ENCODE measurements around the gene SLC24A4. TPM values are rescaled to one million over a fixed set of nuclear protein-coding genes. Genes with fewer than 3 reads are reported as not detected.

Gene SLC24A4
- total and polyA plus RNA-seq, 4 donors, result 0.47 to 2.4 (median 1.0) TPM

- TF ChIP-seq, protein P1, sequence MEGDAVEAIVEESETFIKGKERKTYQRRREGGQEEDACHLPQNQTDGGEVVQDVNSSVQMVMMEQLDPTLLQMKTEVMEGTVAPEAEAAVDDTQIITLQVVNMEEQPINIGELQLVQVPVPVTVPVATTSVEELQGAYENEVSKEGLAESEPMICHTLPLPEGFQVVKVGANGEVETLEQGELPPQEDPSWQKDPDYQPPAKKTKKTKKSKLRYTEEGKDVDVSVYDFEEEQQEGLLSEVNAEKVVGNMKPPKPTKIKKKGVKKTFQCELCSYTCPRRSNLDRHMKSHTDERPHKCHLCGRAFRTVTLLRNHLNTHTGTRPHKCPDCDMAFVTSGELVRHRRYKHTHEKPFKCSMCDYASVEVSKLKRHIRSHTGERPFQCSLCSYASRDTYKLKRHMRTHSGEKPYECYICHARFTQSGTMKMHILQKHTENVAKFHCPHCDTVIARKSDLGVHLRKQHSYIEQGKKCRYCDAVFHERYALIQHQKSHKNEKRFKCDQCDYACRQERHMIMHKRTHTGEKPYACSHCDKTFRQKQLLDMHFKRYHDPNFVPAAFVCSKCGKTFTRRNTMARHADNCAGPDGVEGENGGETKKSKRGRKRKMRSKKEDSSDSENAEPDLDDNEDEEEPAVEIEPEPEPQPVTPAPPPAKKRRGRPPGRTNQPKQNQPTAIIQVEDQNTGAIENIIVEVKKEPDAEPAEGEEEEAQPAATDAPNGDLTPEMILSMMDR (IDR thresholded peaks at IDR 0.05; ENCODE audit: control extremely low read depth, extremely low read depth), result no peak
- Histone ChIP-seq H3K4me1 (ENCODE audit: control insufficient read depth in 5 of 5, insufficient read depth in 5 of 5, low read length in 5 of 5) (no peaks in the 10 kb centered on the region), H3K27me3 (ENCODE audit: control insufficient read depth in 3 of 3, insufficient read depth in 3 of 3, low read length in 2 of 3) (peaks cover 0 to 10% (median 6%) of the 10 kb centered on the region in 3 donors), H3K9ac (ENCODE audit: insufficient read depth in 1 of 2, low read length in 2 of 2) (no peak overlapping the region), H3K9me3 (ENCODE audit: control insufficient read depth in 4 of 4, insufficient read depth in 3 of 4, low read length in 3 of 4) (no peaks in the 10 kb centered on the region), H3K36me3 (ENCODE audit: control insufficient read depth in 4 of 4, insufficient read depth in 4 of 4, low read length in 4 of 4) (no peaks in the 10 kb centered on the region), H3K4me3 (no peak overlapping the region), H3K27ac (ENCODE audit: low read depth in 1 of 2, low read length in 1 of 2) (no peak overlapping the region)
- DNase-seq (no peak), ATAC-seq (ENCODE audit: insufficient read depth, low FRiP score) (no peak)
- WGBS, 2 donors, result 71 to 79% methylated on average over 5 of the region's 5 CpGs
Observed at GRCh38 chr14:92302481-92302880, 20.5 kb upstream of the SLC24A4 start.

DNA sequence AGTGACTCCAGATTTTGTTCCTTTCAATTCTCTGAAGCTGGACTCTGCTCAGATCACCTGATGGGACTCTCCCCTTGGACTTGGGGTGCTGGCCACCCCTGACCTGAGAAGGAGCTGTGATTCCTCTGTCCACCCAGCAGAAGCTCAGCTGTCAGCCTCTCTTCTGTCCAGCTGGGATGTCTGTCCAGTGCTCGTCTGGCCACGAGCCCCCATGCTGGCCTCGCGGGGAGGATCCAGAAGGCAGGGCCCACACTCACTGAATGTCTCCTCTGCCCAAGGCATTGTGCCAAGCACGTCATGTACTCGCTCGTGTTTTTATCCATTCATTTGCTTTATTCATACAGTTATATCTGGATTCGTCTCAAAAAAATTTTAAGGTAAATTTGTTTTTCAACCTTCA is 14.2 kb upstream of the SLC24A4 start:
- ATAC-seq (ENCODE audit: insufficient read depth, low FRiP score), result no peak
- H3K4me3 ChIP-seq, result no peak overlapping the region
- H3K9me3 ChIP-seq (ENCODE audit: control insufficient read depth in 4 of 4, insufficient read depth in 3 of 4, low read length in 3 of 4), result peaks cover 0 to 3% (median under 1%) of the 10 kb centered on the region in 4 donors
- peaks cover 0 to 21% (median 0%) of the 10 kb centered on the region in 5 donors for H3K4me1 ChIP-seq (ENCODE audit: control insufficient read depth in 5 of 5, insufficient read depth in 5 of 5, low read length in 5 of 5)
- H3K27ac ChIP-seq (ENCODE audit: low read depth in 1 of 2, low read length in 1 of 2), result no peak overlapping the region
- DNase-seq, result peak in 2 of 3 donors; percentile 25 to 40
- no peak overlapping the region for H3K9ac ChIP-seq (ENCODE audit: insufficient read depth in 1 of 2, low read length in 2 of 2)
- H3K27me3 ChIP-seq (ENCODE audit: control insufficient read depth in 3 of 3, insufficient read depth in 3 of 3, low read length in 2 of 3), result no peaks in the 10 kb centered on the region
- WGBS, 2 donors, result 66 to 73% methylated on average over 8 of the region's 8 CpGs
- H3K36me3 ChIP-seq (ENCODE audit: control insufficient read depth in 4 of 4, insufficient read depth in 4 of 4, low read length in 4 of 4), result no peaks in the 10 kb centered on the region
- TF ChIP-seq, protein P1 (IDR thresholded peaks at IDR 0.05; ENCODE audit: control extremely low read depth, extremely low read depth), result no peak

DNA sequence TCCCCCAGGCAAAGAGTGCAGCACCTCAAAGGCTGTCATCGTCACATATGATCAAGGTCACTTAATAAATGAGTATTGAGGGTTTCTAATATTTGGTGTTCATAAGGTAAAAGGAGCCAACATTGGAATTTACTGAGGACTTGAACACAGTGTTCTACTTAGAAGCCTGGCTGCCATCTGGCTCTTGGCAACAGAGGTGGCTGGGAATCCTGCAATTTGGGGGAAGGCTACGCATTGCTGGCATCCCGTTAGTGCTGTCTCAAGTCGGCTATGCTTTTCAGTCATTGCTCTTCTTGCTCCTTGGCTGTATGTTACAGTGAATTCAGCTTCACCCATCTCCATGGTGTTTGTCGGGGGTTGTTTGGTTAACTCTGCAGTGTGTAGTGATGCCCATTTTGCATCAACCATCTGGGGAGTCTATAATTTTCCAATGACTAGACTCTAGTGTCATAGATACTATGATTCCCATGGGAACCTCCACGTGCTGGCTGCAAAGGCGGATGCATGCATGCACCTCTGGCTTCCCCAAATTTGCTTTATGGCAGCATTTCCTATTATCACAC is 12.9 kb upstream of the SLC24A4 start:
- no peak overlapping the region for H3K27ac ChIP-seq (ENCODE audit: low read depth in 1 of 2, low read length in 1 of 2)
- H3K4me3 ChIP-seq, result no peak overlapping the region
- H3K4me1 ChIP-seq (ENCODE audit: control insufficient read depth in 5 of 5, insufficient read depth in 5 of 5, low read length in 5 of 5), result peaks cover 0 to 28% (median 3%) of the 10 kb centered on the region in 5 donors
- TF ChIP-seq, protein P1 (IDR thresholded peaks at IDR 0.05; ENCODE audit: control extremely low read depth, extremely low read depth), result no peak
- H3K9me3 ChIP-seq (ENCODE audit: control insufficient read depth in 4 of 4, insufficient read depth in 3 of 4, low read length in 3 of 4), result peaks cover 0 to 3% (median under 1%) of the 10 kb centered on the region in 4 donors
- H3K36me3 ChIP-seq (ENCODE audit: control insufficient read depth in 4 of 4, insufficient read depth in 4 of 4, low read length in 4 of 4), result no peaks in the 10 kb centered on the region
- H3K9ac ChIP-seq (ENCODE audit: insufficient read depth in 1 of 2, low read length in 2 of 2), result no peak overlapping the region
- no peak for DNase-seq
- 79 to 83% methylated on average over 7 of the region's 7 CpGs for WGBS, 2 donors
- ATAC-seq (ENCODE audit: insufficient read depth, low FRiP score), result no peak
- no peaks in the 10 kb centered on the region for H3K27me3 ChIP-seq (ENCODE audit: control insufficient read depth in 3 of 3, insufficient read depth in 3 of 3, low read length in 2 of 3)

All from lung (tissue), 12 donors.